ENCODE results near the gene MYO1H. TPM values are rescaled to one million over a fixed set of nuclear protein-coding genes. Genes with fewer than 3 reads are reported as not detected.

MYO1H gene
- total RNA-seq, 4 donors from 2014 or later, result 0.17 to 0.57 TPM; not detected in 2

DNA sequence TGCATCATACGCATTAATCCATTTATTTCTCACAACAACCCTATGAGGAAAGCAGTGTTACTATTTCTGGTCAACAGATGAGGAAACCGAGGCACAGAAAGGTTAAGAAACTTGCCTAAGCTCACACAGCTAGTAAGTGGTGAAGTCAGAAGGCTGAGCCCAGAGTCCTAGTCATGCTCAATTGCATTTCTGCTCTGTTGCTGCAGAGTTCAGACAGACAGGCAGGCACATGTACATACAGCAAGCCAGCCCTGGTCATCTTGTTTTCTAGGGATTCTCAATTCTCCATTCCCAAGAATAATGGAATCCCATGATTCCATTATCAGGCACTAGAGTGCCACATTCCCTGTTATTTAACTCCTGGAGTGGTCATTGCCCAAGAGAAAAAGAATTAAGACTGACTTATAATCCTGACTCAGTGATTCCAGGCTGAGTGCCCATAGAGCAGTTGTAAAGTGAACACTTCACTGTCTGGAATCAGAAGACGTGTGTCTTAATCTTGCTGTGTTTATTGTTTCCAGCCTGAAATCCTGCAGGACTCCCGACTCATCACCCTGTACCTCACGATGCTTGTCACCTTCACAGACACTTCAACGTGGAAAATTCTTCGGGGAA lies 140.5 kb downstream of the MYO1H start:
- TF ChIP-seq, protein P1, sequence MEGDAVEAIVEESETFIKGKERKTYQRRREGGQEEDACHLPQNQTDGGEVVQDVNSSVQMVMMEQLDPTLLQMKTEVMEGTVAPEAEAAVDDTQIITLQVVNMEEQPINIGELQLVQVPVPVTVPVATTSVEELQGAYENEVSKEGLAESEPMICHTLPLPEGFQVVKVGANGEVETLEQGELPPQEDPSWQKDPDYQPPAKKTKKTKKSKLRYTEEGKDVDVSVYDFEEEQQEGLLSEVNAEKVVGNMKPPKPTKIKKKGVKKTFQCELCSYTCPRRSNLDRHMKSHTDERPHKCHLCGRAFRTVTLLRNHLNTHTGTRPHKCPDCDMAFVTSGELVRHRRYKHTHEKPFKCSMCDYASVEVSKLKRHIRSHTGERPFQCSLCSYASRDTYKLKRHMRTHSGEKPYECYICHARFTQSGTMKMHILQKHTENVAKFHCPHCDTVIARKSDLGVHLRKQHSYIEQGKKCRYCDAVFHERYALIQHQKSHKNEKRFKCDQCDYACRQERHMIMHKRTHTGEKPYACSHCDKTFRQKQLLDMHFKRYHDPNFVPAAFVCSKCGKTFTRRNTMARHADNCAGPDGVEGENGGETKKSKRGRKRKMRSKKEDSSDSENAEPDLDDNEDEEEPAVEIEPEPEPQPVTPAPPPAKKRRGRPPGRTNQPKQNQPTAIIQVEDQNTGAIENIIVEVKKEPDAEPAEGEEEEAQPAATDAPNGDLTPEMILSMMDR (IDR thresholded peaks at IDR 0.05; ENCODE audit: low read depth), result no peak

DNA sequence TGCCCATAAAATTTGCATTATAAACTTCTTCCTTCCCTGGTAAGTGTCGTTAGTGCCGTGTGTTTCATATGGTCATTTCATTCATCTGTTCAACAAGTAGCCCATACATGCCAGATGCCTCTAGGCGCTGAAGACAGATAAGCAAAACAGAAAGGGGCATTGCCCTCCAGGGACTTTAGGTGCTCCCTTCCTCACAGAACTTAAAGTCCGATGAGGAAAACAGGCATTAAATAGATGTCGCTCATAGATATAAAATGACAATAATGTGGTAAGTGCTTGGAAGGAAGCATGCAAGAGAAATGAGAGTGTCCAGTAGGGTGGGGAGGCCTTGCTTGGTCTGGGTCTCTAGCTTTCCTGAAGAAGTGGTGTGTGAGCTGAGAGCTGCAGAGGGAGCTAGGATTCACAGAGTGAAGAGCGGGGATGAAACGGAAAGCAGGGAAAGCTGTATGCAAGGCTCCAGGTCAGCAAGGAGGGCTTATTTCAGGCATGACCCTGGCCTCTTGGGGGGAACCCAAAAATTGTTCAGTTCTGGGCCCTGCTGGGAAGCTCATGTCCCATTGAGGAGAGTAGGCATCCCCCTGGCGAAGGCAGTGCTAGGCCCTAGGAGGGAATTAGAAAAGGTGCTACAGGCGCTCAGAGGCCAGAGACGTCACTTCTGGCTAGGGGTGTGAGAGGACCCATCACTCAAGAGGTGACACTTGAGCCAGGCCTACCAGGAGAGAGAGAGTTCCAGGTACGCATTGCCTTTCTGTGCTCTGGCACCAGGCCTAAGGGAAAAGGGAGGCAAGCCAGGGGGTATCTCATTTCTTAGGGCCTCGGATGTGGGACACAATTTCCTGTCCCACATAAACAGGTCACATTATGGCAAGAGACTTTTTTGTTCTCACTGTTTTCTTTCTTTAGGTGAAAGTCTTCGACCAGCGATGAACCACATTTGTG lies 141.6 kb downstream of the MYO1H start:
- TF ChIP-seq, protein P1 (IDR thresholded peaks at IDR 0.05; ENCODE audit: low read depth), result no peak

DNA sequence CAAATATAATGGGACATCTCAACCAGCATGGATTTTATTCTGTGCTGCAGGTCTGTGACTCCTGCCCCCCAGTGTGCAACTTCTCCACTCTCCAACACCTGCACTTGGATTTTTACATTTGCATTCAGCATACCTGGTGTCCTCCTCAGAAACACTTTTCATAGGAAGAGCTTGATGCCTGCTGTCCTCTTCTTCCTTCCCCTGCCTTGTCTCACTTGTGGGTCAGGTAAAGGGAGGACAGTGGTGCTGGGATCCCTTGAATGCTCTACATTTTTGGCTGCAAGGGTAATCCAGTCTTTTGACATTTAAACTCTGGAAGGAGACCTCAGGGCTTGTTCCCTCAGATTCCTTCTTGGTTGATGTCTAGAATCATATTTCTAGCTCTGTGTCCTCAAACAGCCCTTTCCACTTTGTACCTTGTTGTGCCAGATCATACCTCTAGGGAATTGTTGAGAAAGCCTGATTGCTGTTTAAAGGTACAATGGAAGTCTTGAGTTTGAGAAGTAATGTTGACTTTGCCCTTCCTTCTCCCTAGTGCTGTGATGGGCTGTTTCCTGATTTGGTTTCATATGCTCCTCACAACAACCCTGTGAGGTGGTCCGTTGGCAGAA lies 142.4 kb downstream of the MYO1H start:
- TF ChIP-seq, protein P1 (IDR thresholded peaks at IDR 0.05; ENCODE audit: low read depth), result no peak

DNA sequence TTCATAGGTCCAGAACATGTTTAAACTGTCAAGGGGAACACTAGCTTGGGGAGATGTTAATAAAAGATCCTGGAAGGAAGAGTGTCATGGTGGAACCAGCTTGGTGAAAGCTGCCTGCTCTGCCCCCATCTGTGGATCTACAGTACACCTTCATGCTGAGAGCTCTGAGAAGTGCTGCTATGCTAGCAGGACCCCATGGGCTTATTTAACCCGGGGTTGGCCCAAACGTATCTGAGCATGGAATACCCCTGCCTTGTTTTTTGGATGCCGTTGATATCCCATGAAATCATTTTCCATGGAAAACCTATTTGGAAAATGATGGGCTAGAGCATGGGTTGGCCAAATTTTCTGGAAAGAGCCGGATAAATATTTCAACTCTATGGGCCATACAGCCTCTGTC lies 144.0 kb downstream of the MYO1H start:
- TF ChIP-seq, protein P1 (IDR thresholded peaks at IDR 0.05; ENCODE audit: low read depth), result no peak

DNA sequence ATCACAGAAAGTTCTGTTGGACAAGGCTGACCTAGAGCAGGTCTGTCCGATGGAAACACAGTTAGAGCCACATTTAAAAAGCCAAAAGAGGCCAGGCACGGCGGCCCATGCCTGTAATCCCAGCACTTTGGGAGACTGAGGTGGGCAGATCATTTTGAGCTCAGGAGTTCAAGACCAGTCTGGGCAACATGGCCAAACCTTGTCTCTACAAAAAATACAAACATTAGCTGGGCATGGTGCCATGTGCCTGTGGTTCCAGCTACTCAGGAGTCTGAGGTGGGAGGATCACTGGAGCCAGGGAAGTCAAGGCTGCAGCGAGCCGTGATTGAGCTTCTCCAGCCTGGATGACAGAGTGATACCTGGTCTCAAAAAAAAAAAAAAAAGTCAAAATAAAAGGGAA lies 144.7 kb downstream of the MYO1H start:
- TF ChIP-seq, protein P1 (IDR thresholded peaks at IDR 0.05; ENCODE audit: low read depth), result no peak

DNA sequence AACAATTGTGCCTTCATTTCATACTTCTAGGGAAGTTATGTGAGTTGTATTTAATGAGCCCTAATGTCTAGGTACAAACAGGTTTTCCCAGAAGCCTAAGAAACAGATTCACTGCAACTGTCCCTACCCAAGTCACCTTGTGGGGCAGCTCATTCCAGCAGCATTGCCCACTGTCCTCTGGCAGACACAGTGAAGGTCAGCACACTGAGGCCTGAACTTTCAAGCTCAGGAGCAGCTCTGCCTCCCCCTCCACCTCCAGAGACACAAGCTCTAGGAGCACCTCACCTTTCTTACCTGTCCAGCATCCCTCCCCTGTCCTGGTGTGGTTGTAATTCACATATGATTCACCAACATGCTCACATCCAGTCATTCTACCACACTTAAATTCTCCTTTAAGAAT lies 145.4 kb downstream of the MYO1H start:
- TF ChIP-seq, protein P1 (IDR thresholded peaks at IDR 0.05; ENCODE audit: low read depth), result no peak

DNA sequence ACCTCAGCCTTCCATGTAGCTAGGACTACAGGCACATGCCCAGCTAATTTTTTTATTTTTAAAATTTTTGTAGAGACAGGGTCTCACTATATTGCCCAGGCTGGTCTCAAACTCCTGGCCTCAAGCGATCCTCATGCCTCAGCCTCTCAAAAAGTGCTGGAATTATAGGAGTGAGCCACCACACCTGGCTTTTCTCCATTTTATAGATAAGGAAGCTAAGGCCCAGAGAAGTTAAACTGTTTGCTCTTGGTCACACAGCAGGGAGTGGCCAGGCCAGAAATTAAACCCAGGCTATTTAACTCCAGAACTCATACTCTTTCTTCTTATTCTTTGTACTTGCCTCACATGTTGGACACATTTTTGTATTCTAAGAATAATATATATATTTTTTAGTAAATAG lies 146.2 kb downstream of the MYO1H start:
- TF ChIP-seq, protein P1 (IDR thresholded peaks at IDR 0.05; ENCODE audit: low read depth), result no peak

Data from subcutaneous adipose tissue (tissue), 4 donors.